ENCODE measurements around the gene TMEM151B.
A peak's percentile ranks its signal among the peaks of the same experiment; 100 is the strongest.
"Not testable (repeated sequence)": the region's sequence is repeated elsewhere in the genome, so short reads cannot be mapped to it uniquely, and the experiment has no call there.

The TMEM151B gene

DNA sequence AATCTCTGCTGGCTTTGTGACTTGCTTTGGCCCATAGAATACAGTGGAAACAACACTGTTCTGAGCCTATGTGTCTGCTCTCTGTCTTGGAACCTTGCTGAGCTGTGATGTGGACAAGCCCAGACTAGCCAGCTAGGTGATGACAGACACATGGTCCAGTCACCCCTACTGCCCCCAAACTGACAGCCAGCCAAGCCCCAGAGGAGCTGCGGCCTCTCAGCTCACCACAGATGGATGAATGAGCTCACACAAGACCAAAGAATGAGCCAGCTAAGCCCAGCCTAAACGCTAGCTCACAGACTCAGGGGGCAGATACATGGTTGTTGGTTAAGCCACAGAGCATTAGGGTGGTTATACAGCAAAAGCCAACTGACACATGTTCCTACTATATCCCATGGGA is 38.8 kb downstream of the TMEM151B start:
- DNase-seq = no peak

DNA sequence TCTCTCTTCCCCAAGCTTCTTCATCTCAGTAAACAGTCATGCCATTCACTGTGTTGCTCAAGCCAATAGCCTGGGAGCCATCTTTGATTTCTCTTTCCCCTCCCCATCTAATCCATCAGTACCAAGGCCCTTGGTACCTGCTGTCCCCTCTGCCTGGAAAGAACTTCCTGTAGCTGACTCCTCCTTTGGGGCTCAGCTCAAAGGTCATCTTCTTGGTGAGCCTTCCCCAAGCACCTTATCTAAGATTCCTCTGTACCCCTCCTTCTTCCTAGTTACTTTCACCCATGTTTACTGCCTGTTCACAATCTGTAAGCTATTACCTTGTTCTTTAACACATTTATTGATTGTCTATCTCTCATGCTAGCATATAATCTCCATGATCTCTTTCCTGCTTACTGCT is 39.4 kb downstream of the TMEM151B start:
- DNase-seq = no peak

DNA sequence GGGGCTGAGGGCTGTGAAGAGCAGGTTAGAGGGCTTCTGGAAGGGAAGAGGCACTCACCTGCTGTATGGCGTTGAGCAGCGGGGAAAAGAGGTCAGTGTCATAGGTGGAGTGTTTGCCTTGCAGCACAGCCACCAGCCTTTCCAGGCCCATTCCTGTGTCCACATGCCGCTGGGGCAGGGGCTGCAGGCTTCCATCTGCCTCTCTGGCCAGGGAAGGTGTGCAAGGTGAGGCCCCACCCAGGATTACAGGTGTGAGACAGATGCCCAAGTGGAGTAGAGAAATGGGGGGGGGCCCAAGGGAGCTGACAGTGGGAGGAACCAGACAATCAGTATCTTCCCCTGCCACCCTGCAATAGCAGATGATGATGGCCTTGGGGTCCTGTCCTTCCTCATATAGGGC is 40.0 kb downstream of the TMEM151B start:
- no peak for DNase-seq

GRCh38 chr6:44311304-44311703 is 41.1 kb downstream of the TMEM151B start:
- no peak for DNase-seq

- DNase-seq = no peak
These were observed 41.5 kb downstream of the TMEM151B start for GRCh38 chr6:44311767-44312166.

DNA sequence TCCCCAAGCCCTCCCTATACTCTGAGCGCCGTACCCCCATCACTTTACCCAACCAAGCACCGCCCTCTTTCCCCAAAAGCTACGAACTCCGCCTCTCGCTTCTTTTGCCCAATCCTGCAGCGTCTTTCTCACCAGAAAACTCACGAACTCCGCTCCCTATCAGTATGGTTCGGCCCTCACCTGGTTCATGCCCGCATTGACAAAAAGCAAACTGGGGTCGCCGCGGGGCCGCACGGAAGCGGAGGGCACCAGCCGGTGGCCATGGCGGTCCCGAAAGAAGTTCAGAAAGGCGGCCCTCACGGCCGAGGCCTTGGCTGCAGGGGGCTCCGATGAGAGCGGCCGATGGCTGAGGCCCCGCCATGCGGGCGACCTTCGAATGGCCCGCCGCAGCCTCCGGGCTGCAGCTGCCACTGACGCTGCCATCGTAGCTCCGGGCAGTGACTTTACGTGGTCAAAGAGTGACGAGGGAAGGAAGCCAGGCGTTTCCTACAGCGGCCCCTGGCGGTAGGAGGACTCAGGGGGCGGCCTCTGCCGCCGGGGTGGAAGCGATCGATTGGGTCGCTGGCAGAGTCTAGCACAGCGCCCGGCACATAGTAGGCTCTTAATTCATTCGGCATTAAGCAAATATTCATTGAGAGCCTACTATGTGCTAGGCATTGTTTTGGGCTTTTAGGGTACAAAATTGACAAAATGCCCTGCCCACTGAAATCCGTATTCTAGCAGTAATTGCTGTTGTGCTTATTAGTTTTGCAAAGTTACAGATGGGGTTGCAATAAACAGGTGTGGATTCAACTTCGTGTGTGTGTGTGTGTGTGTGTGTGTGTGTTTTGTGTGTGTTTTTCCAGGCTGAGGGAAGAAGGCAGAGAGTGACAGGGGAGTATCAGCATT is 42.9 kb downstream of the TMEM151B start, which contains the start of gene AARS2:
AARS2 (minus strand) TSS at position 447 of the 888 bp plus-strand sequence; CDS start at position 423, 24 bp downstream.
- peak; percentile 88 to 91 (median 89) for DNase-seq

DNA sequence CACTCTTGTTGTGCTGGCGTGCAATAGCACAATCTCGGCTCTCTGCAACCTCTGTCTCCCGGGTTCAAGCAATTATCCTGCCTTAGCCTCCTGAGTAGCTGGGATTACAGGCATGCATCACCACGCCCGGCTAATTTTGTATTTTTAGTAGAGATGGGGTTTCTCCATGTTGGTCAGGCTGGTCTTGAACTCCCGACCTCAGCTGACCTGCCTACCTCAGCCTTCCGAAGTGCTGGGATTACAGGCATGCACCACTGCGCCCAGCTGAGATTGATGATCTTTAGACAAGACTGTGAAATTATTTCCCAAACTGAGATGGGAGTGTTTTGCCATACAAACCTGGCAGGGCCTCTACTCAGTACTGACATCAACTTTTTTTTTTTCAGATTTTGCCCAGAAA is 44.4 kb downstream of the TMEM151B start:
- DNase-seq = not testable (repeated sequence)

DNA sequence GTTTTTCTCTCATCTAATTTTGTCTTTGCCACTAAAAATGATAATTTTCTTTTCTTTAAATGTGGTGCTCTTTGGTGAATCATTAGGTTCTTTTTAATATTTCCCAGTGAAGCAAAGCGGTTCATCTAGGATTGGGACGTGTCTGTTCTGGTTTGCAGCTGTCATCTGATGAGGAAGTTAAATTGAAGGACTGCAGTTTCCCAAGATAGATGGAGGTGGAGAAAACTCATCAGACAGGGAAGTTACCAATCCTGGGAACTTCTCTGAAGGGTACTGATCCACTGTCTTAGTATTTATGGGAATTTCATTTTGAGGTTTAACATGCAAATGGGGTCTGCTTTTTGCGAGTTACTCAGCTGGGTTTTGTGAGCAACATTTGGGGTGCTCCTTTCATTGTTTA is 45.3 kb downstream of the TMEM151B start:
- DNase-seq = no peak

GRCh38 chr6:44315951-44316350 is 45.7 kb downstream of the TMEM151B start:
- no peak for DNase-seq

GRCh38 chr6:44316481-44316880 is 46.2 kb downstream of the TMEM151B start:
- DNase-seq = no peak

GRCh38 chr6:44317136-44317631 is 46.9 kb downstream of the TMEM151B start:
- DNase-seq = peak in 1 of 3 experiments; percentile 31

GRCh38 chr6:44321210-44321609 is 51.0 kb downstream of the TMEM151B start:
- no peak for DNase-seq

DNA sequence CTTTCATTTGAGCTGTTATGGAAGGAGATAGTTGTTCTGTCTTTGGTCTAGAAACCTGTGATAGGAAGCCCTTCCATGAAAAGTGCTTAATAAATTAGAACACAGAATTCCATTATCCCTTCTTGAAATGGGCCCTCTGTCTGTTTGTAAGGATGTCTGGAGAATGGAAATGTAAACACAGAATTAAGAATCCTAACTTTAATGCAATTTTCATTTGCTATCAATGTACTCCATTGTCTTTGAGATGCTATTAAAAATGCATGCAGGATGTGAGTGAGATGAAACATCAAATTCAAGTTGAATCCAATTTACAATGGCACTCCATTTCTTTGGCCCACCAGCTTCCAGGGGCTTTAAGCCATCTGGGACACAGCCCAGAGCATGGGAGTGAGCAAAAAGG is 56.8 kb downstream of the TMEM151B start:
- no peak for DNase-seq

- DNase-seq = no peak
These were observed 57.5 kb downstream of the TMEM151B start for GRCh38 chr6:44327760-44328159.

GRCh38 chr6:44328203-44328602 is 58.0 kb downstream of the TMEM151B start:
- DNase-seq = not testable (repeated sequence)

- no peak for DNase-seq
These were observed 59.6 kb downstream of the TMEM151B start for GRCh38 chr6:44329858-44330257.

- DNase-seq = peak in 2 of 3 experiments; percentile 4 to 82
These were observed 62.3 kb downstream of the TMEM151B start for GRCh38 chr6:44332585-44332984.

DNA sequence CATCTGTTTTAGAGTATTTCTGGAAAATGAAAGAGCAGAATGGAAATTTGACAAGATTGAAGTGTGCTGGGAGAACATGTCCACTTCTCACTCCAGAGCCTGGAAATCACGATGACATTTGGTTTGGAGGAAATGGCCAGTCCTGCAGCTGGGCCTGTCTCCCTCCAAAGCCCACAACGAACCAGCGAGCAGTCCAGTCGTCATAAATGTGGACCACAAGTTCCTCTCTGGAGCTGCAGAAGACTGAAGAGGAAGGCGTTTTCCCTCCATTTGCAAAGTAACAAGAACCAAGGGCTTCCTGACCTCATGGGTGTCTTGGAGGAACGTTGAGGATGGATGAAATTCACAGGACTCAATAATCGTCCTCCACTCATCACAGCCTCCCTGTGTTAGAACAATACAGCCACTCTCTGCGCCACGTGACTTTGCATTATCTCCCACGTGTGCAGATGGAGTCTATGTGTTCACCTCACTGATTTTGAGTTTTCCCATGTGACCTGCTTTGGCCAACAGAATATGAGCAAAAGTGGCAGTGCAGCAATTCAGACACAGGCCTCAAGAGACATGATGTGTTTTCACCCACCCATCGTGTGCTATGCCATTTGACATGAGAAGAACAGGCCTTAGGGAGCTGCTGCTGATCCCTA is 63.1 kb downstream of the TMEM151B start:
- DNase-seq = no peak

- DNase-seq = no peak
These were observed 63.7 kb downstream of the TMEM151B start for GRCh38 chr6:44333942-44334341.

DNA sequence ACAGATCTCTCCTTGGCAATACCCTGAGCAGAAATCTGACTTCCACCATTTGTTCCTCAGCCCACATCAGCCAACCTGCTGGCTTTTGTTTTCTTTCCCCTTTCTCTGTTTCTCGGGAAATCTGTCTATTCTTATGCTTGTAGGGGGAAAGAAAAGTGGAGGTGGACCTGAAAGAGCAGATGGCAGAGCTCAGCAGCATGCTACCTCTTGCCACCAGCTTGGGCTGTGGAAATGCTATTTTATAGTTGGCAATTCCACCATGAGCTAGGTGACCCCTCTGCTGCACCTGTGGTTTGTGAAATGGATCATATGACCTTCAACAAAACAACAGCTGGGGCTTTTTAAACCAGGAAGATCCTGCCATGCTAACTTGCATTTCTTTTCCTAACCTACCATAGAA is 65.4 kb downstream of the TMEM151B start:
- peak in 1 of 3 experiments; percentile 10 for DNase-seq

- peak; percentile 66 to 86 (median 81) for DNase-seq
These were observed 68.2 kb downstream of the TMEM151B start for GRCh38 chr6:44338228-44339122.

- DNase-seq = no peak
These were observed 69.1 kb downstream of the TMEM151B start for GRCh38 chr6:44339301-44339700.
